Kidney (tissue), 14 donors: Measurements from ENCODE around the gene OR2A12. TPM values are rescaled to one million over a fixed set of nuclear protein-coding genes. Genes with fewer than 3 reads are reported as not detected.

Source experiments
- DNase-seq, 5 donors: peaks; one replicate each; pipeline ENCODE4 v3.0.0-alpha.2; 2013 to 2020
- FAIRE-seq: peaks from 2 replicates; lab custom pipeline; 2012; peaks lifted over from hg19 to GRCh38; lab: Jason Lieb, UNC
- H3K27ac ChIP-seq, 2 donors: one replicate each; pipeline ENCODE4 v1.7.0; 2013; ENCODE audit warnings: low read depth in 2 of 2, low read length in 2 of 2, inconsistent platforms in 1 of 2
- H3K27me3 ChIP-seq: one replicate; pipeline ENCODE4 v1.7.1; 2013; ENCODE audit warnings: low read length, inconsistent platforms; ENCODE audit not compliant: control insufficient read depth, insufficient read depth
- H3K36me3 ChIP-seq, 3 donors: one replicate each; pipeline versions ENCODE4 v1.7.0 to v1.7.1; 2013; ENCODE audit warnings: low read length in 3 of 3, control low read depth in 1 of 3, inconsistent platforms in 1 of 3; ENCODE audit not compliant: insufficient read depth in 3 of 3, control insufficient read depth in 2 of 3
- H3K4me1 ChIP-seq, 3 donors: one replicate each; pipeline versions ENCODE4 v1.7.0 to v1.7.1; 2013; ENCODE audit warnings: low read length in 3 of 3, inconsistent platforms in 1 of 3, low read depth in 1 of 3; ENCODE audit not compliant: control insufficient read depth in 2 of 3, insufficient read depth in 2 of 3
- H3K4me3 ChIP-seq, 3 donors: one replicate each; pipeline versions ENCODE4 v1.7.0 to v1.8.1; 2013; ENCODE audit warnings: low read length in 3 of 3, control low read depth in 1 of 3, inconsistent platforms in 1 of 3
- H3K9ac ChIP-seq, 3 donors: one replicate each; pipeline versions ENCODE4 v1.7.0 to v1.7.1; 2013; ENCODE audit warnings: low read length in 3 of 3, control low read depth in 1 of 3, inconsistent platforms in 1 of 3
- H3K9me3 ChIP-seq, 3 donors: one replicate each; pipeline versions ENCODE4 v1.7.0 to v1.7.1; 2013; ENCODE audit warnings: low read length in 3 of 3, control low read depth in 1 of 3, inconsistent platforms in 1 of 3; ENCODE audit not compliant: control insufficient read depth in 2 of 3, insufficient read depth in 1 of 3
- intact Hi-C: fragments of 100-400 bp; cut with DNase I; formaldehyde crosslinking; loops from one replicate; pipeline ENCODE4 v1.11.1; 2022
- polyA plus RNA-seq: library from polyadenylated mRNA; stranded (reverse); fragments of 350-450 nt; fragmentation: Illumina TruSeq; extraction: RNeasy Lipid Tissue Mini Kit (QIAGEN cat#74804); gene quantifications from one replicate; pipeline ENCODE4 v1.2.3, GENCODE V29; 2014; ENCODE audit warnings: low read depth, low replicate concordance; ENCODE audit not compliant: insufficient read depth
- total RNA-seq: library from RNA; stranded (reverse); fragmentation: NEBNext Ultra II Directional; extraction: Animal tissue kit (Norgen Biotek cat#: 25700); gene quantifications from one replicate; pipeline ENCODE4 v1.2.1, GENCODE V29; 2021
- TF ChIP-seq, protein P1 (sequence below): IDR thresholded peaks from 3 replicates; pipeline ENCODE4 v1.5.1; 2012; ENCODE audit warnings: mild to moderate bottlenecking, moderate library complexity, borderline replicate concordance; ENCODE audit not compliant: insufficient read depth; ENCODE audit errors: extremely low read depth
- donor health status: control.
- donor health status: control.
- donor health status: control.
- donor health status: control.
- donor health status: control.
- donor health status: DM: yes; HTN: yes; CAD: no.
- donor health status: Normal renal cell carcinoma (clear cell type).

OR2A12 gene
- total and polyA plus RNA-seq, 2 donors from 2014 or later: not detected

DNA sequence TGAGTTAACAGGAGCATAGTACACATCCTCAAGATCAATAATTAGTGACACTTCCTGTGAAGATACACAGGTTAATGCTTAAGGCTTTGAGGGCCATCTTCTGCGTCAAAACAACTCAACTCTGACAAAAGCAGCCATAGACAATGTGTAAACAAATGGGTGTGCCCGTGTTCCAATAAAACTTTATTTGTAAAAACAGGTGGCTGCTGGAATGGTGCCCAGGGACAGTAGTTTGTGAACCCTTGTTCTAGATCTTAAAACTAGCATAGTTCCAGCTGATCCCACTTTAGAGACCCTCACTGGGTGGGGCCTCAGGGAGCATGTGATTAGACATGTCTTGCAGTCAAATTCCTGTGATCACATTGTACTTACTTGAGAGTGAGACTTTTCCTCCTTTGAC lies 44.7 kb downstream of the OR2A12 start:
- intact Hi-C loops: no loop called here
- no peaks in the 10 kb centered on the region for H3K27me3 ChIP-seq
- no peak for FAIRE-seq

DNA sequence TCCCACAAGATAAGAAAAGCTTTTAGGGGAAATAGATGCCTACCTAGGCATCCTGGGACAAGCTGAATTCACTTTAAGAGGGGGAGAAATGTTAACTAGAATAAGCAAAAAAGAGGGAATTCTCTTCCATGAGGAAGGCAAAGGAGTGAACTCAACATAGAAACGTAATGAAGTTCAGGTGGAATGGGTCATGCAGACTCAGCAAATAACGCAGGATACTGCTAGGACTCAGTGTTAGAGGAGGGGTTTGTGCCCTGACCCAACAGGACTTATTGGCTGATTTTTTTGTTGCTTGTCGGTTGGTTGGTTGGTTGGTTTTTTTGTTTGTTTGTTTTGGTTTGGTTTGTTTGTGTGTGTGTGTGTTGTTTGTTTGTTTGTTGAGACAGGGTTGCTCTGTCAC lies 46.2 kb downstream of the OR2A12 start:
- intact Hi-C loops: no loop called here
- Histone ChIP-seq H3K27me3 (no peaks in the 10 kb centered on the region), H3K9ac (no peak overlapping the region), H3K36me3 (no peaks in the 10 kb centered on the region), H3K4me3 (no peak overlapping the region), H3K27ac (no peak overlapping the region), H3K9me3 (no peaks in the 10 kb centered on the region), H3K4me1 (no peaks in the 10 kb centered on the region)
- DNase-seq: no peak
- no peak for FAIRE-seq
- TF ChIP-seq, protein P1, sequence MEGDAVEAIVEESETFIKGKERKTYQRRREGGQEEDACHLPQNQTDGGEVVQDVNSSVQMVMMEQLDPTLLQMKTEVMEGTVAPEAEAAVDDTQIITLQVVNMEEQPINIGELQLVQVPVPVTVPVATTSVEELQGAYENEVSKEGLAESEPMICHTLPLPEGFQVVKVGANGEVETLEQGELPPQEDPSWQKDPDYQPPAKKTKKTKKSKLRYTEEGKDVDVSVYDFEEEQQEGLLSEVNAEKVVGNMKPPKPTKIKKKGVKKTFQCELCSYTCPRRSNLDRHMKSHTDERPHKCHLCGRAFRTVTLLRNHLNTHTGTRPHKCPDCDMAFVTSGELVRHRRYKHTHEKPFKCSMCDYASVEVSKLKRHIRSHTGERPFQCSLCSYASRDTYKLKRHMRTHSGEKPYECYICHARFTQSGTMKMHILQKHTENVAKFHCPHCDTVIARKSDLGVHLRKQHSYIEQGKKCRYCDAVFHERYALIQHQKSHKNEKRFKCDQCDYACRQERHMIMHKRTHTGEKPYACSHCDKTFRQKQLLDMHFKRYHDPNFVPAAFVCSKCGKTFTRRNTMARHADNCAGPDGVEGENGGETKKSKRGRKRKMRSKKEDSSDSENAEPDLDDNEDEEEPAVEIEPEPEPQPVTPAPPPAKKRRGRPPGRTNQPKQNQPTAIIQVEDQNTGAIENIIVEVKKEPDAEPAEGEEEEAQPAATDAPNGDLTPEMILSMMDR: no peak

More for the DNA sequence above, 44.7 kb downstream of the OR2A12 start:
- TF ChIP-seq, protein P1: no peak
- Histone ChIP-seq H3K9ac (no peak overlapping the region), H3K4me3 (no peak overlapping the region), H3K9me3 (no peaks in the 10 kb centered on the region), H3K36me3 (no peaks in the 10 kb centered on the region), H3K27ac (no peak overlapping the region), H3K4me1 (no peaks in the 10 kb centered on the region)
- DNase-seq: no peak

DNA sequence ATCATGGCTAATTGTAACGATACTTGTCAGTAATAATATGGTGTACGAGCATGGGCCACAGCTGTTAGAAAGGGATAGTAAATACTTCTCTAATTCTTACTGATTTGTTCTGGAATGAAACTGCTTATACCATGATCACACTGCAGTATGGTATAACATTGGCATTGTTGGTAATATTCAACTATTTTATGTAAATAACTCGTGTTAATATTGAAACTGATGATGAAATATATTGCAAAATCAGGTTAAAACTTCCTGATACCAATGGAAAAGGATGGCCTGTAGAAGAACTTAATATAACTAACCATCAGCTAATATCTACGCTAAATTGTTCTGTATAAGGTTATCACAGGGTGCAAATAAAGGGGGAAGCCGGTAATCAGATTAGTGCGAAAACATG lies 47.2 kb downstream of the OR2A12 start:
- Histone ChIP-seq H3K27me3 (no peaks in the 10 kb centered on the region), H3K9me3 (no peaks in the 10 kb centered on the region), H3K9ac (no peak overlapping the region), H3K27ac (no peak overlapping the region), H3K36me3 (no peaks in the 10 kb centered on the region), H3K4me1 (no peaks in the 10 kb centered on the region), H3K4me3 (no peak overlapping the region)
- intact Hi-C loops: no loop called here
- TF ChIP-seq, protein P1: no peak
- DNase-seq: no peak
- no peak for FAIRE-seq

DNA sequence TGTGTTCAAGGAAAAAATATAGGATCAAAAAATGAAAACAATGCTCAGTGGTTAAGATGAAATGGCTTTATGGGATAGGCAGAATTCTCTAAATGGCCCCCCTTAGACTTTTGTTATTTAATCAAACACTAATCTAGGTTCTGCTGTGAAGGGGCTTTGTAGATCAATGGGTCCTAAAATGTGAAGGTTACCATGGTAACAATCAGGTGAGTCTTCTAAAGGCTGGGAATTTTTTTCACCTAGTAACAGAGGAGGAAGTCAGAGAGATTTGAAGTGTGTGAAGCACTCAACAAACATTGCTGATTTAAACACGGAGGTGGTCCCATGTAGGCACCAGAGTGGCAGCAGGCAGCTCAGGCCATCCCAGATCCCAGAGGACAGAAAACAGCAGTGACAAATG lies 48.0 kb downstream of the OR2A12 start:
- Histone ChIP-seq H3K9ac (no peak overlapping the region), H3K4me1 (no peaks in the 10 kb centered on the region), H3K27me3 (no peaks in the 10 kb centered on the region), H3K27ac (no peak overlapping the region), H3K4me3 (no peak overlapping the region), H3K36me3 (no peaks in the 10 kb centered on the region), H3K9me3 (no peaks in the 10 kb centered on the region)
- TF ChIP-seq, protein P1: no peak
- DNase-seq (no peak), FAIRE-seq (no peak)
- intact Hi-C loops: no loop called here
